SK-N-SH (cell line): ENCODE results near the gene USP13. TPM values are rescaled to one million over a fixed set of nuclear protein-coding genes. Genes with fewer than 3 reads are reported as not detected.

Experiments used
- CTCF ChIA-PET: fragments of 300-600, 350-600 bp; formaldehyde crosslinking; extraction: SDS; loops from one replicate; lab custom pipeline; 2021; lab: Yijun Ruan, JAX
- POLR2A ChIA-PET: fragments of 350-600 bp; sonication (Branson Sonifier 250); formaldehyde crosslinking; extraction: SDS; loops from one replicate; lab custom pipeline; 2020; ENCODE audit warnings: antibody characterized with exemption, inconsistent platforms; lab: Yijun Ruan, JAX
- DNase-seq: peaks from one replicate; pipeline ENCODE4 v3.0.0; 2012
- H2AFZ ChIP-seq: fragments of 200-600 bp; sonication (generic); 2 replicates; pipeline ENCODE4 v1.8.1; 2016; ENCODE audit warnings: antibody characterized with exemption, mild to moderate bottlenecking, low read depth
- H3F3A ChIP-seq: fragments of 200-600 bp; sonication (generic); replicated peaks from 2 replicates; pipeline ENCODE3; 2016; ENCODE audit warnings: antibody characterized with exemption, mild to moderate bottlenecking; ENCODE audit not compliant: insufficient read depth
- H3K27ac ChIP-seq, 2 experiments: fragments of 200-500 bp in 1 of 2; fragments of 200-600 bp in 1 of 2; sonication (Bioruptor generic) in 1 of 2; sonication (generic), shearing (Covaris generic) in 1 of 2; 2 replicates each; pipeline versions ENCODE4 v1.5.1 to v1.6.1; 2014 to 2016; ENCODE audit warnings: low read depth in 2 of 2, inconsistent platforms in 1 of 2, low read length in 1 of 2, mild to moderate bottlenecking in 1 of 2, mixed read lengths in 1 of 2
- H3K27me3 ChIP-seq: fragments of 200-600 bp; sonication (generic), shearing (Covaris generic); 2 replicates; pipeline ENCODE4 v1.6.1; 2016; ENCODE audit warnings: mixed run types; ENCODE audit not compliant: insufficient read depth
- H3K36me3 ChIP-seq, 2 experiments: fragments of 200-500 bp in 1 of 2; fragments of 200-600 bp in 1 of 2; sonication (Bioruptor generic) in 1 of 2; sonication (generic) in 1 of 2; replicated peaks in 1 of 2; 2 replicates each; pipeline versions ENCODE3 to v1.5.1; 2014 to 2016; ENCODE audit warnings: low read length in 1 of 2, mild to moderate bottlenecking in 1 of 2; ENCODE audit not compliant: insufficient read depth in 2 of 2, control insufficient read depth in 1 of 2
- H3K4me1 ChIP-seq, 2 experiments: fragments of 200-500 bp in 1 of 2; fragments of 200-600 bp in 1 of 2; sonication (Bioruptor generic) in 1 of 2; sonication (generic), shearing (Covaris generic) in 1 of 2; 2 replicates each; pipeline versions ENCODE4 v1.5.1 to v1.6.1; 2014 to 2016; ENCODE audit warnings: low read depth in 1 of 2, low read length in 1 of 2, mixed run types in 1 of 2; ENCODE audit not compliant: insufficient read depth in 2 of 2, control insufficient read depth in 1 of 2
- H3K4me2 ChIP-seq: fragments of 200-600 bp; sonication (generic), shearing (Covaris generic); 2 replicates; pipeline ENCODE4 v1.6.1; 2017; ENCODE audit warnings: mixed run types
- H3K4me3 ChIP-seq, 2 experiments: fragments of 200-500 bp in 1 of 2; fragments of 200-600 bp in 1 of 2; sonication (Bioruptor generic) in 1 of 2; sonication (generic), shearing (Covaris generic) in 1 of 2; 2 replicates each; pipeline versions ENCODE4 v1.5.1 to v1.8.1; 2014 to 2016; ENCODE audit warnings: low read depth in 2 of 2, inconsistent platforms in 1 of 2, low read length in 1 of 2, mild to moderate bottlenecking in 1 of 2, mixed read lengths in 1 of 2, moderate library complexity in 1 of 2
- H3K79me2 ChIP-seq: fragments of 200-600 bp; sonication (generic); 2 replicates; pipeline ENCODE4 v1.8.1; 2017; ENCODE audit warnings: mild to moderate bottlenecking; ENCODE audit not compliant: insufficient read depth
- H3K9ac ChIP-seq: fragments of 200-600 bp; sonication (generic); 2 replicates; pipeline ENCODE4 v1.6.1; 2017; ENCODE audit warnings: mixed run types
- H3K9me2 ChIP-seq: fragments of 200-600 bp; sonication (generic); 2 replicates; pipeline ENCODE4 v1.6.1; 2017; ENCODE audit warnings: mixed run types
- H3K9me3 ChIP-seq: fragments of 200-600 bp; sonication (generic); 2 replicates; pipeline ENCODE4 v1.6.1; 2017; ENCODE audit warnings: mixed run types, mild to moderate bottlenecking, moderate library complexity
- H4K20me1 ChIP-seq: fragments of 200-600 bp; sonication (generic); 2 replicates; pipeline ENCODE4 v1.6.1; 2017; ENCODE audit warnings: mild to moderate bottlenecking, mixed run types; ENCODE audit not compliant: insufficient read depth
- CHD2 ChIP-seq: fragments of 150-350 bp; IDR thresholded peaks from 2 replicates; pipeline ENCODE4 v1.6.1; 2018; ENCODE audit warnings: low read length; ENCODE audit not compliant: partially characterized antibody
- FOXJ3 ChIP-seq: sonication (generic); formaldehyde crosslinking; IDR thresholded peaks from 2 replicates; pipeline ENCODE4 v1.5.1; 2020; ENCODE audit warnings: mild to moderate bottlenecking, missing genetic modification reagents
- JUND ChIP-seq: IDR thresholded peaks from 2 replicates; pipeline ENCODE4 v1.4.0; 2012
- MEF2A ChIP-seq: IDR thresholded peaks from 2 replicates; pipeline ENCODE4 v1.4.0; 2012; ENCODE audit warnings: low read depth, borderline replicate concordance
- MXI1 ChIP-seq: IDR thresholded peaks from 2 replicates; pipeline ENCODE4 v1.6.1; 2012; ENCODE audit warnings: mild to moderate bottlenecking, low read depth, low read length, improper control_type of control experiment
- NFIC ChIP-seq: IDR thresholded peaks from 2 replicates; pipeline ENCODE4 v1.4.0; 2012; ENCODE audit warnings: borderline replicate concordance
- NRF1 ChIP-seq: IDR thresholded peaks from 2 replicates; pipeline ENCODE4 v1.6.1; 2012; ENCODE audit warnings: low read depth, mild to moderate bottlenecking, low read length
- POLR2AphosphoS5 ChIP-seq: IDR thresholded peaks from 2 replicates; pipeline ENCODE4 v1.6.1; 2012; ENCODE audit warnings: low read depth, low read length
- RAD21 ChIP-seq: IDR thresholded peaks from 2 replicates; pipeline ENCODE4 v1.6.1; 2012; ENCODE audit warnings: mild to moderate bottlenecking, low read length
- SIN3A ChIP-seq: IDR thresholded peaks from 2 replicates; pipeline ENCODE4 v1.6.1; 2012; ENCODE audit warnings: low read depth, mild to moderate bottlenecking, low read length, moderate library complexity, borderline replicate concordance
- TAF1 ChIP-seq: IDR thresholded peaks from 2 replicates; pipeline ENCODE4 v1.6.1; 2012; ENCODE audit warnings: low read depth, mild to moderate bottlenecking, low read length, moderate library complexity, borderline replicate concordance
- TCF12 ChIP-seq: IDR thresholded peaks from 2 replicates; pipeline ENCODE4 v1.4.0; 2012
- TEAD4 ChIP-seq: IDR thresholded peaks from 2 replicates; pipeline ENCODE4 v1.4.0; 2012; ENCODE audit warnings: mild to moderate bottlenecking, borderline replicate concordance; ENCODE audit not compliant: insufficient read depth
- WGBS: methylation state at CpG from one replicate; pipeline ENCODE4 v1.1.6; 2017; ENCODE audit warnings: low lambda C conversion rate; 5-methylcytosine and 5-hydroxymethylcytosine counted together
- polyA plus RNA-seq, 3 experiments: library from polyadenylated mRNA; depleted of rRNA; stranded (reverse); fragments of >200 nt; gene quantifications; 2 replicates each; pipeline ENCODE4 v1.2.3, GENCODE V29; 2012
- small RNA-seq, 7 experiments: library from RNA; depleted of rRNA; stranded (forward); fragments of <200 nt; gene quantifications; one replicate each; pipeline ENCODE3, GENCODE V24; 2012
- TF ChIP-seq, protein P1 (sequence below): IDR thresholded peaks from 2 replicates; pipeline ENCODE4 v1.4.0; 2012; ENCODE audit warnings: low read depth, borderline replicate concordance
- TF ChIP-seq, protein P2 (sequence below): IDR thresholded peaks from 2 replicates; pipeline ENCODE4; 2012
- TF ChIP-seq, protein P3 (sequence below): fragments of 200-600 bp; sonication (generic); IDR thresholded peaks from 2 replicates; pipeline ENCODE4 v1.6.1; 2017; ENCODE audit warnings: antibody characterized with exemption, mild to moderate bottlenecking, moderate library complexity

Gene USP13
- polyA plus RNA-seq, 1 of the 3 experiments (the other 2 are of a cell fraction): 8.2 TPM

GRCh38 chr3:179833294-179833693, 180.5 kb downstream of the USP13 start:
- H3K9ac ChIP-seq: no peak overlapping the region
- no peaks in the 10 kb centered on the region for H3K79me2 ChIP-seq
- no peaks in the 10 kb centered on the region for H3K27me3 ChIP-seq
- no peaks in the 10 kb centered on the region for H4K20me1 ChIP-seq
- no peak overlapping the region for H2AFZ ChIP-seq
- H3K4me3 ChIP-seq: no peak overlapping the region
- H3K36me3 ChIP-seq: no peaks in the 10 kb centered on the region
- H3K9me2 ChIP-seq: no peaks in the 10 kb centered on the region
- no peaks in the 10 kb centered on the region for H3F3A ChIP-seq
- H3K27ac ChIP-seq: no peak overlapping the region
- POLR2A ChIA-PET: no interaction called here
- no peaks in the 10 kb centered on the region for H3K4me1 ChIP-seq
- H3K4me2 ChIP-seq: no peak overlapping the region
- H3K9me3 ChIP-seq: no peaks in the 10 kb centered on the region
- DNase-seq: no peak
- TF ChIP-seq MXI1 (no peak), TAF1 (no peak), NFIC (no peak)
- TF ChIP-seq, protein P1, sequence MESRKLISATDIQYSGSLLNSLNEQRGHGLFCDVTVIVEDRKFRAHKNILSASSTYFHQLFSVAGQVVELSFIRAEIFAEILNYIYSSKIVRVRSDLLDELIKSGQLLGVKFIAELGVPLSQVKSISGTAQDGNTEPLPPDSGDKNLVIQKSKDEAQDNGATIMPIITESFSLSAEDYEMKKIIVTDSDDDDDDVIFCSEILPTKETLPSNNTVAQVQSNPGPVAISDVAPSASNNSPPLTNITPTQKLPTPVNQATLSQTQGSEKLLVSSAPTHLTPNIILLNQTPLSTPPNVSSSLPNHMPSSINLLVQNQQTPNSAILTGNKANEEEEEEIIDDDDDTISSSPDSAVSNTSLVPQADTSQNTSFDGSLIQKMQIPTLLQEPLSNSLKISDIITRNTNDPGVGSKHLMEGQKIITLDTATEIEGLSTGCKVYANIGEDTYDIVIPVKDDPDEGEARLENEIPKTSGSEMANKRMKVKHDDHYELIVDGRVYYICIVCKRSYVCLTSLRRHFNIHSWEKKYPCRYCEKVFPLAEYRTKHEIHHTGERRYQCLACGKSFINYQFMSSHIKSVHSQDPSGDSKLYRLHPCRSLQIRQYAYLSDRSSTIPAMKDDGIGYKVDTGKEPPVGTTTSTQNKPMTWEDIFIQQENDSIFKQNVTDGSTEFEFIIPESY: no peak
- TF ChIP-seq, protein P2, sequence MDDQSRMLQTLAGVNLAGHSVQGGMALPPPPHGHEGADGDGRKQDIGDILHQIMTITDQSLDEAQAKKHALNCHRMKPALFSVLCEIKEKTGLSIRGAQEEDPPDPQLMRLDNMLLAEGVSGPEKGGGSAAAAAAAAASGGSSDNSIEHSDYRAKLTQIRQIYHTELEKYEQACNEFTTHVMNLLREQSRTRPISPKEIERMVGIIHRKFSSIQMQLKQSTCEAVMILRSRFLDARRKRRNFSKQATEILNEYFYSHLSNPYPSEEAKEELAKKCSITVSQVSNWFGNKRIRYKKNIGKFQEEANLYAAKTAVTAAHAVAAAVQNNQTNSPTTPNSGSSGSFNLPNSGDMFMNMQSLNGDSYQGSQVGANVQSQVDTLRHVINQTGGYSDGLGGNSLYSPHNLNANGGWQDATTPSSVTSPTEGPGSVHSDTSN: no peak
- CTCF ChIA-PET: no interaction called here

DNA sequence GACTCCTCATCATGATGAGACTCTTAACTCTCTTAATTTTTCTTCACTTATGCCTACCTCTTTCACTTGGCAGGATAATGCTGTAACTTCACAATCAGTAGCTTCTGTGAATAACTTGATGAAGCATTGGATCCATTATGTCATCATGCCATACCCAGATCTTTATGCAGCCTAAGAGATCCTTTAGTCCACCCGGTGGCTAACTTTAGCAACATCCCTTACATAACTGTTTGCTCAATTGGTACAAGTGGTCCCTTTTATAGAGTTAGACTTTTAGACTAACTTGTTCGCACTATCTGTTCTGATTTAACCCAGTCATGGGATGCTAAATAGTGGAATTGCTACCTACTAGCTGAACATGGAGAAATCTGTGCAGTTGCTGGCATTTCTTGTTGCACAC, 184.5 kb downstream of the USP13 start:
- no peak for DNase-seq
- Histone ChIP-seq H3K27me3 (no peaks in the 10 kb centered on the region), H2AFZ (no peak overlapping the region), H3K9me3 (no peaks in the 10 kb centered on the region), H3K4me2 (no peak overlapping the region), H3K9ac (no peak overlapping the region), H3K36me3 (no peaks in the 10 kb centered on the region), H3K4me3 (no peak overlapping the region), H3F3A (no peaks in the 10 kb centered on the region), H4K20me1 (no peaks in the 10 kb centered on the region), H3K9me2 (no peaks in the 10 kb centered on the region), H3K27ac (no peak overlapping the region), H3K79me2 (no peaks in the 10 kb centered on the region)
- ChIA-PET CTCF (interaction anchor here (1.0 kb wide), 1 partner anchor 13 kb away, joined by 4 read pairs; no protein-coding TSS in a partner anchor), POLR2A (no interaction called here)
- WGBS: 88% methylated on average over 2 of the region's 2 CpGs
- TF ChIP-seq POLR2AphosphoS5: no peak
- no peak for TF ChIP-seq JUND
- TF ChIP-seq, protein P3, sequence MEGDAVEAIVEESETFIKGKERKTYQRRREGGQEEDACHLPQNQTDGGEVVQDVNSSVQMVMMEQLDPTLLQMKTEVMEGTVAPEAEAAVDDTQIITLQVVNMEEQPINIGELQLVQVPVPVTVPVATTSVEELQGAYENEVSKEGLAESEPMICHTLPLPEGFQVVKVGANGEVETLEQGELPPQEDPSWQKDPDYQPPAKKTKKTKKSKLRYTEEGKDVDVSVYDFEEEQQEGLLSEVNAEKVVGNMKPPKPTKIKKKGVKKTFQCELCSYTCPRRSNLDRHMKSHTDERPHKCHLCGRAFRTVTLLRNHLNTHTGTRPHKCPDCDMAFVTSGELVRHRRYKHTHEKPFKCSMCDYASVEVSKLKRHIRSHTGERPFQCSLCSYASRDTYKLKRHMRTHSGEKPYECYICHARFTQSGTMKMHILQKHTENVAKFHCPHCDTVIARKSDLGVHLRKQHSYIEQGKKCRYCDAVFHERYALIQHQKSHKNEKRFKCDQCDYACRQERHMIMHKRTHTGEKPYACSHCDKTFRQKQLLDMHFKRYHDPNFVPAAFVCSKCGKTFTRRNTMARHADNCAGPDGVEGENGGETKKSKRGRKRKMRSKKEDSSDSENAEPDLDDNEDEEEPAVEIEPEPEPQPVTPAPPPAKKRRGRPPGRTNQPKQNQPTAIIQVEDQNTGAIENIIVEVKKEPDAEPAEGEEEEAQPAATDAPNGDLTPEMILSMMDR: peak; percentile 37; the same call in 1 of the 2 replicates
- TF ChIP-seq CHD2: no peak
- TF ChIP-seq FOXJ3 (CRISPR knock-in tag): no peak
- no peak for TF ChIP-seq NFIC
- no peak for TF ChIP-seq SIN3A
- no peak for TF ChIP-seq NRF1
- no peak for TF ChIP-seq TCF12
- peak; percentile 21; the same call in 1 of the 2 replicates for TF ChIP-seq RAD21
- TF ChIP-seq TEAD4: no peak
- TF ChIP-seq MEF2A: no peak
- TF ChIP-seq, all 33 proteins: peak for 2
- H3K4me1 ChIP-seq: no peaks in the 10 kb centered on the region; a peak in 1 of 4 replicates

Small RNA genes lying within 50 kb of the gene (small RNA-seq; reads per million reads assigned to genes)
- gene RF01210: 0 reads per million in 7 experiments

Other genes with a start within 250 kb of the USP13 start
- gene GNB4, start 201.6 kb upstream of the USP13 start, polyA plus RNA-seq (2012; rRNA removed): 8.7 and 12.9 TPM in 2 replicates
- 82.0 and 87.7 TPM in 2 replicates for gene ACTL6A, start 90.1 kb upstream of the USP13 start, polyA plus RNA-seq (2012; rRNA removed)
- 37.8 and 44.3 TPM in 2 replicates for gene MRPL47, start 48.4 kb upstream of the USP13 start, polyA plus RNA-seq (2012; rRNA removed)
- 31.3 and 35.3 TPM in 2 replicates for gene NDUFB5, start 48.2 kb upstream of the USP13 start, polyA plus RNA-seq (2012; rRNA removed)